ENCODE data around the gene SH3BGRL3. TPM values are rescaled to one million over a fixed set of nuclear protein-coding genes. Genes with fewer than 3 reads are reported as not detected.

The SH3BGRL3 gene
- total and polyA plus RNA-seq, 4 donors, result 17.2 to 437 (median 333) TPM

- DNase-seq (no peak), ATAC-seq (ENCODE audit: insufficient read depth, low FRiP score) (no peak)
- Histone ChIP-seq H3K4me1 (ENCODE audit: control insufficient read depth in 5 of 5, insufficient read depth in 5 of 5, low read length in 5 of 5) (peaks cover 9 to 42% (median 31%) of the 10 kb centered on the region in 5 donors), H3K36me3 (ENCODE audit: control insufficient read depth in 4 of 4, insufficient read depth in 4 of 4, low read length in 4 of 4) (peaks cover 0 to 13% (median 8%) of the 10 kb centered on the region in 4 donors), H3K9ac (ENCODE audit: insufficient read depth in 1 of 2, low read length in 2 of 2) (no peak overlapping the region), H3K27me3 (ENCODE audit: control insufficient read depth in 3 of 3, insufficient read depth in 3 of 3, low read length in 2 of 3) (no peaks in the 10 kb centered on the region), H3K9me3 (ENCODE audit: control insufficient read depth in 4 of 4, insufficient read depth in 3 of 4, low read length in 3 of 4) (no peaks in the 10 kb centered on the region), H3K4me3 (no peak overlapping the region), H3K27ac (ENCODE audit: low read depth in 1 of 2, low read length in 1 of 2) (peak overlapping the region; percentile 63 to 96)
- WGBS, 2 donors, result 86 to 92% methylated on average over 1 of the region's 1 CpG
- TF ChIP-seq, protein P1, sequence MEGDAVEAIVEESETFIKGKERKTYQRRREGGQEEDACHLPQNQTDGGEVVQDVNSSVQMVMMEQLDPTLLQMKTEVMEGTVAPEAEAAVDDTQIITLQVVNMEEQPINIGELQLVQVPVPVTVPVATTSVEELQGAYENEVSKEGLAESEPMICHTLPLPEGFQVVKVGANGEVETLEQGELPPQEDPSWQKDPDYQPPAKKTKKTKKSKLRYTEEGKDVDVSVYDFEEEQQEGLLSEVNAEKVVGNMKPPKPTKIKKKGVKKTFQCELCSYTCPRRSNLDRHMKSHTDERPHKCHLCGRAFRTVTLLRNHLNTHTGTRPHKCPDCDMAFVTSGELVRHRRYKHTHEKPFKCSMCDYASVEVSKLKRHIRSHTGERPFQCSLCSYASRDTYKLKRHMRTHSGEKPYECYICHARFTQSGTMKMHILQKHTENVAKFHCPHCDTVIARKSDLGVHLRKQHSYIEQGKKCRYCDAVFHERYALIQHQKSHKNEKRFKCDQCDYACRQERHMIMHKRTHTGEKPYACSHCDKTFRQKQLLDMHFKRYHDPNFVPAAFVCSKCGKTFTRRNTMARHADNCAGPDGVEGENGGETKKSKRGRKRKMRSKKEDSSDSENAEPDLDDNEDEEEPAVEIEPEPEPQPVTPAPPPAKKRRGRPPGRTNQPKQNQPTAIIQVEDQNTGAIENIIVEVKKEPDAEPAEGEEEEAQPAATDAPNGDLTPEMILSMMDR (IDR thresholded peaks at IDR 0.05; ENCODE audit: control extremely low read depth, extremely low read depth), result no peak
Observed at GRCh38 chr1:26277719-26278118, 2.2 kb upstream of the SH3BGRL3 start.

DNA sequence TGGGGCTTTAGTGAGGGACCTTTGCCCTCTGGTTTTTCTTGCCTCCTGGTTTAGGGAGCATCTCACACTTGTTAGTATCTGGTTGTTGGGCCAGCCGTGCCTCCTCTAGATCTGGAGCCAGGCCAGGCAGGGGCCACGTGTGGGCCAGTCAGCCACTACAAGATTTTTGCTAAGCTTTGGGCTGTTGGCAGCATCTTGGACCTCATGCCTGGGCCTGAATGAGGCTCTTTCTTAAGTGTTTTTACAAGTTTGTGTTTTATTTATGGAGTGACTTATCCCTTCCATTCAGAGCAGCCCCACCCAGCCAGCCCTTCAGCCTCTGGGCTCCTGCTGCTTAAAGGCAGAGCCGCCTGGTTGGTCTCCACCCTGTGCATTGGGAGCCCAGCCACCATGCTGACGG is 1.6 kb upstream of the SH3BGRL3 start:
- H3K27ac ChIP-seq (ENCODE audit: low read depth in 1 of 2, low read length in 1 of 2), result peak overlapping the region; percentile 63 to 96
- H3K9ac ChIP-seq (ENCODE audit: insufficient read depth in 1 of 2, low read length in 2 of 2), result no peak overlapping the region
- H3K36me3 ChIP-seq (ENCODE audit: control insufficient read depth in 4 of 4, insufficient read depth in 4 of 4, low read length in 4 of 4), result peaks cover 0 to 14% (median 8%) of the 10 kb centered on the region in 4 donors
- 42 to 56% methylated on average over 4 of the region's 4 CpGs for WGBS, 2 donors
- H3K27me3 ChIP-seq (ENCODE audit: control insufficient read depth in 3 of 3, insufficient read depth in 3 of 3, low read length in 2 of 3), result no peaks in the 10 kb centered on the region
- H3K9me3 ChIP-seq (ENCODE audit: control insufficient read depth in 4 of 4, insufficient read depth in 3 of 4, low read length in 3 of 4), result no peaks in the 10 kb centered on the region
- DNase-seq (peak in 1 of 3 donors; percentile 40), ATAC-seq (ENCODE audit: insufficient read depth, low FRiP score) (no peak)
- H3K4me1 ChIP-seq (ENCODE audit: control insufficient read depth in 5 of 5, insufficient read depth in 5 of 5, low read length in 5 of 5), result peaks cover 9 to 44% (median 31%) of the 10 kb centered on the region in 5 donors
- TF ChIP-seq, protein P1 (IDR thresholded peaks at IDR 0.05; ENCODE audit: control extremely low read depth, extremely low read depth), result no peak
- H3K4me3 ChIP-seq, result no peak overlapping the region

- H3K27ac ChIP-seq (ENCODE audit: low read depth in 1 of 2, low read length in 1 of 2), result peak overlapping the region; percentile 96 to 97
- H3K36me3 ChIP-seq (ENCODE audit: control insufficient read depth in 4 of 4, insufficient read depth in 4 of 4, low read length in 4 of 4), result peaks cover 0 to 16% (median 9%) of the 10 kb centered on the region in 4 donors
- H3K9ac ChIP-seq (ENCODE audit: insufficient read depth in 1 of 2, low read length in 2 of 2), result peak overlapping the region; percentile 29 to 73
- peaks cover 9 to 44% (median 31%) of the 10 kb centered on the region in 5 donors for H3K4me1 ChIP-seq (ENCODE audit: control insufficient read depth in 5 of 5, insufficient read depth in 5 of 5, low read length in 5 of 5)
- DNase-seq (no peak), ATAC-seq (ENCODE audit: insufficient read depth, low FRiP score) (no peak)
- H3K4me3 ChIP-seq, result no peak overlapping the region
- TF ChIP-seq, protein P1 (IDR thresholded peaks at IDR 0.05; ENCODE audit: control extremely low read depth, extremely low read depth), result no peak
- H3K27me3 ChIP-seq (ENCODE audit: control insufficient read depth in 3 of 3, insufficient read depth in 3 of 3, low read length in 2 of 3), result no peaks in the 10 kb centered on the region
- H3K9me3 ChIP-seq (ENCODE audit: control insufficient read depth in 4 of 4, insufficient read depth in 3 of 4, low read length in 3 of 4), result no peaks in the 10 kb centered on the region
- WGBS, 2 donors, result 34 to 48% methylated on average over 9 of the region's 9 CpGs
Observed at GRCh38 chr1:26278724-26279455, 996 bp upstream of the SH3BGRL3 start.

All from lung (tissue), 12 donors.